PC-9 (cell line): ENCODE data around the gene PTPN6. TPM values are rescaled to one million over a fixed set of nuclear protein-coding genes. Genes with fewer than 3 reads are reported as not detected.

ENCODE experiments used
- BruUV-seq: library from RNA; stranded (reverse); fragments of 400-500 nt; replicated peaks from 2 replicates; lab custom pipeline; 2021; lab: Mats Ljungman, UMichigan
- CTCF ChIA-PET: fragments of 300-600 bp; sonication (Branson Sonifier 250); formaldehyde crosslinking; loops from one replicate; lab custom pipeline; 2022; ENCODE audit warnings: antibody characterized with exemption; lab: Charles Lee
- POLR2A ChIA-PET: fragments of 300-600 bp; sonication (Branson Sonifier 250); formaldehyde crosslinking; loops from one replicate; lab custom pipeline; 2022; ENCODE audit warnings: antibody characterized with exemption; ENCODE audit not compliant: unreplicated experiment; lab: Charles Lee
- DNase-seq, 2 experiments: peaks; one replicate each; pipeline versions ENCODE4 v3.0.0 to v3.0.0-alpha.2; 2015 to 2022; ENCODE audit warnings: mixed read lengths in 1 of 2
- H2AFZ ChIP-seq: fragments of 200-600 bp; sonication (generic); 2 replicates; pipeline ENCODE4 v1.8.1; 2017; ENCODE audit warnings: antibody characterized with exemption
- H3F3A ChIP-seq: fragments of 200-600 bp; sonication (generic); 2 replicates; pipeline ENCODE4 v1.8.1; 2017; ENCODE audit warnings: antibody characterized with exemption, mild to moderate bottlenecking, low read depth; ENCODE audit not compliant: insufficient read depth
- H3K27ac ChIP-seq: fragments of 200-600 bp; sonication (generic); 2 replicates; pipeline ENCODE4 v1.6.1; 2016; ENCODE audit warnings: mixed run types
- H3K27me3 ChIP-seq: fragments of 200-600 bp; sonication (generic); 2 replicates; pipeline ENCODE4 v1.6.1; 2016; ENCODE audit warnings: low read depth, mixed run types; ENCODE audit not compliant: insufficient read depth
- H3K36me3 ChIP-seq: fragments of 200-600 bp; sonication (generic); 2 replicates; pipeline ENCODE4 v1.6.1; 2016; ENCODE audit warnings: low read depth, mixed run types
- H3K4me1 ChIP-seq: fragments of 200-600 bp; sonication (generic); replicated peaks from 2 replicates; pipeline ENCODE4 v1.6.1; 2016; ENCODE audit warnings: mixed run types; ENCODE audit not compliant: insufficient read depth
- H3K4me2 ChIP-seq: fragments of 200-600 bp; sonication (generic); 2 replicates; pipeline ENCODE4 v1.6.1; 2017; ENCODE audit warnings: mixed run types
- H3K4me3 ChIP-seq: fragments of 200-600 bp; sonication (generic); 2 replicates; pipeline ENCODE4 v1.6.1; 2016; ENCODE audit warnings: mixed run types
- H3K79me2 ChIP-seq: fragments of 200-600 bp; sonication (generic); 2 replicates; pipeline ENCODE4 v1.6.1; 2017; ENCODE audit warnings: low read depth, mixed run types
- H3K9me2 ChIP-seq: fragments of 200-600 bp; sonication (generic); 2 replicates; pipeline ENCODE4 v1.8.1; 2017; ENCODE audit warnings: mild to moderate bottlenecking; ENCODE audit not compliant: insufficient read depth
- H3K9me3 ChIP-seq: fragments of 200-600 bp; sonication (generic); 2 replicates; pipeline ENCODE4 v1.8.1; 2016; ENCODE audit warnings: low read depth; ENCODE audit not compliant: insufficient read depth
- H4K20me1 ChIP-seq: fragments of 200-600 bp; sonication (generic); 2 replicates; pipeline ENCODE4 v1.8.1; 2017; ENCODE audit not compliant: insufficient read depth
- CTCF ChIP-seq: fragments of 200-600 bp; sonication (generic); conservative IDR thresholded peaks from 2 replicates; pipeline ENCODE4 v1.6.1; 2017; ENCODE audit warnings: mixed run types, antibody characterized with exemption, mild to moderate bottlenecking, moderate library complexity
- EZH2 ChIP-seq: fragments of 200-600 bp; sonication (generic); IDR thresholded peaks from 2 replicates; pipeline ENCODE4 v1.8.0; 2017; ENCODE audit warnings: antibody characterized with exemption, low read depth
- intact Hi-C: fragments of 100-400 bp; cut with micrococcal nuclease; formaldehyde crosslinking; loops from one replicate; pipeline ENCODE4 v1.10.0; 2022; ENCODE audit not compliant: unreplicated experiment
- total RNA-seq: library from RNA; stranded (reverse); gene quantifications from 2 replicates; pipeline ENCODE4 v1.2.3, GENCODE V29; 2021

The PTPN6 gene
- total RNA-seq, 1 experiment from 2014 or later, result 92.7 TPM

- H3K4me2 ChIP-seq, result peak overlapping the region; percentile 89
- DNase-seq, result no peak
- H3K36me3 ChIP-seq, result no peaks in the 10 kb centered on the region
- H3K9me2 ChIP-seq, result no peaks in the 10 kb centered on the region
- H3K4me1 ChIP-seq, result peaks cover 47% of the 10 kb centered on the region
- H3K4me3 ChIP-seq, result peak overlapping the region; percentile 85; the same call in 1 of the 2 replicates
- H4K20me1 ChIP-seq, result no peaks in the 10 kb centered on the region
- H3K79me2 ChIP-seq, result peaks cover 32% of the 10 kb centered on the region
- BruUV-seq, result no TSS peak
- ChIA-PET CTCF (interaction anchor here (0.6 to 2.7 kb wide), 21 partner anchors 11 to 311 kb away, joined by 3 to 38 read pairs (median 5); partner anchors contain the start of genes C12orf57, CDCA3, RNU7-1 and SPSB2), POLR2A (interaction anchor here (0.6 to 1.5 kb wide), 18 partner anchors 9 to 313 kb away, joined by 3 to 31 read pairs (median 5); partner anchors contain the start of genes C12orf57, RNU7-1, SPSB2 and USP5)
- no peaks in the 10 kb centered on the region for H3K27me3 ChIP-seq
- H3K27ac ChIP-seq, result peak overlapping the region; percentile 75
- peaks cover 33% of the 10 kb centered on the region for H3F3A ChIP-seq
- H3K9me3 ChIP-seq, result no peaks in the 10 kb centered on the region
- no peak for TF ChIP-seq EZH2
- no peak for TF ChIP-seq CTCF
- intact Hi-C loops, result loop anchor here (1.0 to 5.0 kb wide), 3 partner anchors 19 to 262 kb away; partner anchors contain the start of genes C12orf57, PEX5 and SPSB2
- H2AFZ ChIP-seq, result peak overlapping the region; percentile 65; the same call in 1 of the 2 replicates
Measured at GRCh38 chr12:6925239-6925539, 26.0 kb upstream of the PTPN6 start.

GRCh38 chr12:6925540-6926279 is 25.4 kb upstream of the PTPN6 start:
- Histone ChIP-seq H3K79me2 (peaks cover 36% of the 10 kb centered on the region), H3F3A (peaks cover 33% of the 10 kb centered on the region), H3K36me3 (no peaks in the 10 kb centered on the region), H3K4me2 (peak overlapping the region; percentile 89), H3K27ac (peak overlapping the region; percentile 75), H3K27me3 (no peaks in the 10 kb centered on the region), H3K9me2 (no peaks in the 10 kb centered on the region), H3K4me1 (peaks cover 49% of the 10 kb centered on the region), H2AFZ (peak overlapping the region; percentile 65), H3K4me3 (peak overlapping the region; percentile 85), H3K9me3 (no peaks in the 10 kb centered on the region), H4K20me1 (no peaks in the 10 kb centered on the region)
- ChIA-PET POLR2A (interaction anchor here (0.6 to 1.5 kb wide), 23 partner anchors 9 to 1315 kb away, joined by 3 to 31 read pairs (median 5); partner anchors contain the start of genes C12orf57, LPAR5, RNU7-1 and SPSB2), CTCF (interaction anchor here (0.5 to 2.7 kb wide), 24 partner anchors 12 to 312 kb away, joined by 3 to 38 read pairs (median 5); partner anchors contain the start of genes C12orf57, CDCA3, RNU7-1 and SPSB2)
- peak; percentile 81 to 91 for DNase-seq
- TF ChIP-seq CTCF (0 out of 2 replicates have a peak, but pooled peaks have one; percentile 16), EZH2 (no peak)
- BruUV-seq, result TSS peak; percentile 80
- intact Hi-C loops, result loop anchor here (1.0 to 5.0 kb wide), 3 partner anchors 19 to 262 kb away; partner anchors contain the start of genes C12orf57, PEX5 and SPSB2

DNA sequence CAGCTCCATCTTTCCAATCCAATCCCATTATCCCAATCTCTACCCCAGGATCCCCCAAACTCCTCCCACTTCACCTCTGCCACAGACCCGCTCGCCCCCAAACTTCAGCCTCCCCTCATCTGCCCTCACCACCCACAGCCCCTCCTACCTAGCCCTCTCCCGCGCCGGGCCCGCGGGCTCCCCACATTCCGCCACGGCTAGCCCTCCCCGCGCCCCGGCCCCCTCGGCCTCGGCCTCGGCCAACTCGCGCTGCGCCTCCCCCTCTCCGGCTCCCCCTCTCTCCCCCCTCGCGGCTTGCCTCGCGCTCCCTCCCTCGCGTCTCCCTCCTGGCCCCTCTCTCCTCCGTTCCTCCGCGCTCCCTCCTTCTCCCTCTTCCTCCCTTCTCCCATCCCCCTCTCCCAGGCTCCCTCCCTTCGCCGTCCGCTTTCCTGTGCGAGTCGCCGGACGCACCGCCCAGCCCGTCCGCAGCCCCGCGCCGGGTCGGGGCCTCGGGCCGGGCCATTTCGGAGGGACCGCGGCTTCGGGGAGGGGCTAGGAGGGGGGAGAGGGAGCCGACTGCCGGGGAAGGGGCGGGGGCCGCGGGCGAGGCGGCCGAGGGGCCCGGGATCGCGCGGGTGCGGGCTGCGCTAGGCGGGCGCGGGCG is 23.7 kb upstream of the PTPN6 start, which contains the start of gene ATN1:
ATN1 (plus strand) TSS at position 581 of the 643 bp plus-strand sequence. CDS start 6,043 bp downstream, outside the sequence.
- Histone ChIP-seq H3K9me2 (no peaks in the 10 kb centered on the region), H3K27ac (peak within 1 kb of the TSS; percentile 75), H3K27me3 (no peaks in the 10 kb centered on the region), H3K4me2 (peak within 1 kb of the TSS; percentile 95), H3F3A (peaks cover 42% of the 10 kb centered on the region), H2AFZ (peak within 1 kb of the TSS; percentile 92), H3K79me2 (peaks cover 54% of the 10 kb centered on the region), H3K36me3 (no peaks in the 10 kb centered on the region), H3K9me3 (no peaks in the 10 kb centered on the region), H3K4me3 (peak within 1 kb of the TSS; percentile 85), H3K4me1 (peaks cover 53% of the 10 kb centered on the region), H4K20me1 (peaks cover 16% of the 10 kb centered on the region; the same call in 1 of the 2 replicates)
- BruUV-seq, result no TSS peak
- intact Hi-C loops, result loop anchor here (5.0 kb wide), 1 partner anchor 260 kb away; the partner anchor contains the start of gene PEX5
- ChIA-PET POLR2A (interaction anchor here (0.6 kb wide), 1 partner anchor 42 kb away, joined by 3 read pairs; no protein-coding TSS in a partner anchor), CTCF (interaction anchor here (1.0 kb wide), 2 partner anchors 10 to 58 kb away, joined by 3 to 5 read pairs; no protein-coding TSS in a partner anchor)
- peak in 1 of 2 experiments; percentile 66 for DNase-seq
- TF ChIP-seq CTCF, result no peak
- TF ChIP-seq EZH2, result no peak
